Measurements from ENCODE around the gene RAB3GAP2.
"Not testable (repeated sequence)": the region's sequence is repeated elsewhere in the genome, so short reads cannot be mapped to it uniquely, and the experiment has no call there.

RAB3GAP2 gene

GRCh38 chr1:220153147-220153546 lies 119.1 kb downstream of the RAB3GAP2 start:
- no peak for DNase-seq (ENCODE audit: low read depth in 2 of 2, low spot score in 1 of 2)

- DNase-seq (ENCODE audit: low read depth in 2 of 2, low spot score in 1 of 2) = no peak
Observed at GRCh38 chr1:220151454-220151853, 120.8 kb downstream of the RAB3GAP2 start.

GRCh38 chr1:220149742-220150141 lies 122.5 kb downstream of the RAB3GAP2 start:
- no peak for DNase-seq (ENCODE audit: low read depth in 2 of 2, low spot score in 1 of 2)

DNA sequence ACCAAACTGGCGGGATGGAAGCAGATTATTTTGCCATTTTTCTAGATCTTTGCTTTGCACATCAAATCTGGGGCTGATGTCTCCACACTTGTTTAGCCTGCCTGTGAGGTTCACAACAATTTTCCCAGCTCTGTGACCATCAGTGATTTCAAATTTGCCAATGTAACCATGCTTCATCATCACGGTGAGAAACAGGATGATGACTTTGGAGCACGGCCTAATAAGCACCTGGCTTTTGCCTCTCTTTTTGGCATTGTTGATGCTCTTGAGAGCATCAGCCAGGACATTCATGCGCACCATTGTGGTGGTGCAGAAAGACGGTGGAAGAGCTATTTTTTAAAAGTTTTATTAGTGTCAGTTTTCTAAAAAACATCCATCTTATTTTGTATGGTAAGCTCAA lies 128.2 kb downstream of the RAB3GAP2 start:
- DNase-seq (ENCODE audit: low read depth in 2 of 2, low spot score in 1 of 2) = no peak

DNA sequence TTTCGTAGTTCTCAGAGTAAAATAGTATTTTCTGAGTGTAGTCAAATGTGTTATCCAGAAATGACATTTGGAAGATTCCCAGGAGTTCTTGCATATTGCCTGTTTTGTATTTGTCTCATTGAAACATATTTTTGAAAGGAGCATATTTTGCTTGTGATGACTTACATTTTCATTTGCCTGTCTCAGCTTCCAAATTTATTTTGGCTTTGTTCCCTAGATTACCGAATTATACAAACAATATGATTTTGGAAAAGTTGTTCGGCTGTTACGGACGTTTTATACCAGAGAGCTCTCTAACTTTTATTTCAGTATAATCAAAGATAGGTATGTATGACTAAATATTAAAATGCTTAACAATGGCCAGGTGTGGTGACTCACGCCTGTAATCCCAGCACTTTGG lies 132.3 kb downstream of the RAB3GAP2 start:
- no peak for DNase-seq (ENCODE audit: low read depth in 2 of 2, low spot score in 1 of 2)

DNA sequence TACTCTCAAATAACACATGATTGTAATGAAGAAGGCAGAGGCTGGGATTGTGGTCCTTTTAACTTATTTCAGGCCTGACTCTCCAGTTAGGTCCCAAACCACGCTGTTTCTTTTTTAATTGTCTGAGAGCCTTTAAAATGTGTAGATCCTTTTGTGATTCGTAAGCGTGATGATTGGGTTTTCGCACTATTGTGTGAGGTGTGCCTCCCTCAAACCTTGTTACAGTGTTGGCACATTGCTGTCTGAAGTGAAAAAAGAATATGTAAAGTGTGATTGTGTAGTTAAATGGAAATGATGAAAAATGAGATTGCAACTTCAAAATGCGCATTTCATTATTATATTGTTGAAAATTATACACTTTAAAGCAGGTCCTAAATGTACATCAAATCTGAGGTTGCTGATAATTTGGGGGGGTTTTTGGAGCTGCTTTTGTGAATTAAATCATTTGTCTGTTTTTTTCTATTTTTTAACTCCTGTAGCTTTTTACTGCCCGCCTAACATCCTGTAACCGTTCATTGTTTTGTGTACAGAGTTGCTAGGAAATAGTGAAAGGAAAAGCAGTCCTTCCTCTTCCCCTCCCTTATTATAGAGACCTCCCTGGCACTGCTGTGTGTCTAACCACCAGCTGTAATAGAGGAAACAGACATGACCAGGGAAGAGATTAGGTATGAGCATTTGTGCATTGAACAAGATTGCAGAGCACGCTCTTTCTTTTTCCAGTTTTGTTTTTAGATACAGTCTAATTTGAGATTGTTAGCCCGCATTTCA lies 135.1 kb downstream of the RAB3GAP2 start:
- DNase-seq (ENCODE audit: low read depth in 2 of 2, low spot score in 1 of 2) = no peak

GRCh38 chr1:220135755-220136154 lies 136.5 kb downstream of the RAB3GAP2 start:
- DNase-seq (ENCODE audit: low read depth in 2 of 2, low spot score in 1 of 2) = no peak

GRCh38 chr1:220129479-220130210 lies 142.6 kb downstream of the RAB3GAP2 start:
- no peak for DNase-seq (ENCODE audit: low read depth in 2 of 2, low spot score in 1 of 2)

- DNase-seq (ENCODE audit: low read depth in 2 of 2, low spot score in 1 of 2) = no peak
Observed at GRCh38 chr1:220127076-220127475, 145.2 kb downstream of the RAB3GAP2 start.

DNA sequence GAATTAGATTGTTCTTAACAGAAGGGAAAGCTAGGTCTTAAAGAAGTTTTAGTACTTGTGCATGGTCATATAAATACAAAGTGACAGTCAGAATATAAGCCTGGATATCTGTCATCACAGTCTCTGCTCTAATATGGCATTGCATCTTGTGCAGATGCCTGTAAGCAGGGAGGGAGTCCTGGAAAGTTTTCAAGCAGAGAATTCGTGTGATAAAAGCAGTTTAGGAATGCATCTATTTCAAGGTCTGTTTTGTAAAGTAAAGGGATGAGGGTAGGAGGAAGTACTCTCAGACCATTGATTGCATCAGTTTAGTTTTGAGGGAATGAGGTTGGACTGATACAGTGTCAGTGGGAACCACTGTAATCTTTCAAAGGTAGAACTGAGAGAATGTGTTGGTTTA lies 147.7 kb downstream of the RAB3GAP2 start:
- DNase-seq (ENCODE audit: low read depth in 2 of 2, low spot score in 1 of 2) = no peak

DNA sequence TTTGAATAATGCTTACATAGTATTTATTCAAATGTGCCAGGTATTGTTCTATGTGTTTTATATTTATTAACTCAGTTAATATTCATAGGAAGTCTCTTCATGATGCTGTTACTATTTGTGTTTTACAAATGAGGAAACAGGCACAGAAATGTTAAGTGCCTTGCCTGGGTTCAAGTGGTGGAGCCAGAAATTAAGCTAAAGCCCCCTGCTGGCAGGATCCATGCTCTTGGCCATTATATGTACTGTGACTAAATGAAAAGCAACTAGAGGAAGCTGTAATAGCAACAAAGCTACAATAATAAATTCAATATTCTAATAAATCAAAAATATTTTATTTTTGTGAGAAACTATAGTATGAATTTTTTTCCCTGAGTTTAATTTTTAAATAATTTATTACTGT lies 148.4 kb downstream of the RAB3GAP2 start:
- no peak for DNase-seq (ENCODE audit: low read depth in 2 of 2, low spot score in 1 of 2)

- DNase-seq (ENCODE audit: low read depth in 2 of 2, low spot score in 1 of 2) = no peak
Observed at GRCh38 chr1:220123066-220123465, 149.2 kb downstream of the RAB3GAP2 start.

- DNase-seq (ENCODE audit: low read depth in 2 of 2, low spot score in 1 of 2) = no peak
Observed at GRCh38 chr1:220121791-220122530, 150.3 kb downstream of the RAB3GAP2 start.

DNA sequence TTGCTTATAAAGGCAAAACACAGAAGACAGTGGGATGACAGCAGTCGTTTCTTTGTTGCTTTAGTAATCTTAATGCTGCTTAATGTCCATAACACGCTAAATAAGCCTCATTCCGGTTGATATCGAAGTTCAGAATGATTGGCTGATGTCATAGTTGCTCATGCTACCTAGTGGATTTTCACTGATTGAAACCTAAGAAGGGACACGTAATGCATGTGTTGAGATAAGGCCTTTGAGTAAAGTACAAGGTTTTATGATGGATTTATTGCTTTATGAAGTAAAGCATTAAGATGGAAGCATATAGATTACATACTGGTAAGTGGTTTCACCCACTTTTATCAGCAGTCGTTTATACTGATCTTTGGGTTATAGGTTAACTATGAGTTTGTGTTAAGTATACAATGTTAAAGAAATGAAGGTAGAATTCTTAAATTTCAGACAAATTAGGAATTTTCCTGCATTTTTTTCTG lies 153.2 kb downstream of the RAB3GAP2 start:
- no peak for DNase-seq (ENCODE audit: low read depth in 2 of 2, low spot score in 1 of 2)

GRCh38 chr1:220113136-220113695 lies 159.0 kb downstream of the RAB3GAP2 start:
- DNase-seq (ENCODE audit: low read depth in 2 of 2, low spot score in 1 of 2) = no peak

DNA sequence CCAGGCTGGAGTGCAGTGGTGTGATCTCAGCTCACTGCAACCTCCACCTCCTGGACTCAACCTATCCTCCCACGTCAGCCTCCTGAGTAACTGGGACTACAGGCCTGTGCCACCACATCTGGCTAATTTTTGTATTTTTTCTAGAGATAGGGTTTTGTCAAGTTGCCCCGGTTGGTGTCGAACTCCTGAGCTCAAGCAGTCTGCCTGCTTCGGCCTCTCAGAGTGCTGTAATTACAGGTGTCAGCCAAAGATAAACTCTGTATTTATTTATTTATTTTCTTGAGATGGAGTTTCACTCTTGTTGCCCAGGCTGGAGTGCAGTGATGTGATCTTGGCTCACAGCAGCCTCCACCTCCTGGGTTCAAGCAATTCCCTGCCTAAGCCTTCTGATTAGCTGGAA lies 159.7 kb downstream of the RAB3GAP2 start:
- not testable (repeated sequence) for DNase-seq (ENCODE audit: low read depth in 2 of 2, low spot score in 1 of 2)

DNA sequence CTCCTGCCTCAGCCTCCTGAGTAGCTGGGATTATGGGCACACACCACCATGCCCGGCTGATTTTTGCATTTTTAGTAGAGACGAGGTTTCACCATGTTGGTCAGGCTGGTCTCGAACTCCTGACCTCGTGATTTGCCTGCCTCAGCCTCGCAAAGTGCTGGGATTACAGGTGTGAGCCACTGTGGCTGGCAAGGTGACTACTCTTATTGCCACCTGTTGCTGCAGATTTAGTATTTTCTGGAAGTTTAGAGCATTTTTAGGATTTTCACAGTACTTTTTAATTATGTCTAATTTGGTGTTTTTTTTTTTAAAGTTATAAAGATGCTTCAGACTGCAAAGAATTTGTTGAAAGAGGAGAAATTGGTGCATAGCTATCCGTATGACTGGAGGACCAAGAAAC lies 161.8 kb downstream of the RAB3GAP2 start:
- DNase-seq (ENCODE audit: low read depth in 2 of 2, low spot score in 1 of 2) = not testable (repeated sequence)

- DNase-seq (ENCODE audit: low read depth in 2 of 2, low spot score in 1 of 2) = no peak
Observed at GRCh38 chr1:220099826-220100225, 172.4 kb downstream of the RAB3GAP2 start.

Data from stimulated activated CD8-positive, alpha-beta memory T cell treated with anti-CD3 and anti-CD28 coated beads, Interleukin-4, amount 100 ng/mL, for 1 hour (primary cell).